ENCODE results near the gene TLE1. TPM values are rescaled to one million over a fixed set of nuclear protein-coding genes. Genes with fewer than 3 reads are reported as not detected.
A peak's percentile ranks its signal among the peaks of the same experiment; 100 is the strongest.

The TLE1 gene
- total RNA-seq, 1 donor from 2014 or later: 32.2 TPM

DNA sequence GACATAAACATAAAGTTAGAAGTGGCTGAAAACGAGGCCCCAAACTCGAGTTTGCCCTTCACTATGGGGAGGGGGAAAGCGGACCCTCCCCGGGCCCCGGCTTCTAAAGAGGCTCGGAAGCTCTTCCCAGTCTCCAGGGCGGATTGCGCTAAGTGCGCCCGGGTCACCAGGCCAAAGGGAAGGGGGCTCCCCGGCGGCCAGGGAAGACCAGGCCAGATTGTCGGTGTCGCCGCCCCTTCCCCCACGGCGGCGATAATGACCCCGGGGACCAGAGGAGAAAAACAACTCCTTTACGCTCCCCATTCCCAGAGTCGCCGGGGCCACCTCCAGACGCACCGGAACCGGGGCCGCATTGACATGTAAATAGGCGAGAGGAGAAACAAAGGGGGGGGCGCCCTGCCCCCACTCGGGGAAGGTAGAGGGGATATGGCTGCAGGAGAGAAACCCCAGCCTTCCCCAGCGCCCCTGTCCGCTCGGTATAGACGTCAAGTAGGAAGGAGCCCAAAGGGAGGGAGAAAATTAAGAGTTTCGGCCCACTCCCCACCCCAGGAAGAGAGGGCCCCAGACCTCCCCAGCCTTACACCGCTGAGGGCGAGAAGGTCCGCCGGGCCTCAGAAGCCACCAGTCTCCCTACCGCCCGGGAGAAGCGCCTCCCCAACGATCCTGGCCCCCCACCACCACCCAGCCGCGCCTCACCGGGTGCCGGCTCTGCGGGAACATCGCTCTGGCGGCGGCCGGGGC, 1.7 kb downstream of the TLE1 start:
- DNase-seq (ENCODE audit: low spot score in 2 of 2): peak in 1 of 2 donors; percentile 25
- no peak for FAIRE-seq

DNA sequence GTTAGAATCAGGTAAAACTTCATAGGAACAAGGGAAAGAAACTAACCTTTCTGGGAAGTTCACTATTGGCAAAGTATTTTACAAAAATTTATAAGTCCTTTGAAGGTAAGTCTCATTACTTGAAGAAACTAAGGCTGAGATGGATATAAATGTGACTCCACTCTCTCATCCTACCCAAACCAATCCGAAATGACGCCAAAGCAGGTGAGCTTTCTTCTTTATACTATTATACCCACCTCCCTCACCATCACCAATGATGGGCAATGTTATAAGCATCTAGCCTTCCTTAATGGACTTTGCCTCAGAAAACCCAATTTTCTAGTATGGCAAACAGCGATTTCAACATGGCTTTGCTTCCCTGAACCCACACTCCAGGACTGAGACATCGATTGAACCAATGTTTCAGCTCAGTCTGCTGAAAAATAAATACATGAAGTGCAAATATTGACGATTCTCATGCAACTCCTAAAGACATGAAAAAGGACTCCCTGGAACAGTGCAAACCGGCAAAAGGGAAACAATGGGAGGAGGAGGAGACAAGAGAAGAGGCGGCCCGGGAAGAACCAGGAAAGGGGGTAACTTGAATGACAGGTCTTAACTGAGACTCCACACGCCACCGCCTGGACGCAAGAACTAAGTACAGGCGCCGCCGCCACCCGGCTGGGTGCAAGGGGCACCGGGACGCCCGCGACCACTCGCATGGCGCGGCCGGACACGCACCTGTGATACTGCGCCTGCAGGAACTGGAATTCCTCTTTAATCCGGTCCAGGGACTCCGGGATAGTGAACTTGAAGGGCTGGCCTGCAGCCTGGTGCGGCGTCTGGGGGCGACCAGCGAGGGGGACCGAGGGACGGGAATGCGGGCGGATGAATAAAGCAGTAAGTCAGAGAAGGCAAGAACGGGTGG, 2.5 kb downstream of the TLE1 start:
- FAIRE-seq (no peak), DNase-seq (ENCODE audit: low spot score in 2 of 2) (peak; percentile 58 to 63)

DNA sequence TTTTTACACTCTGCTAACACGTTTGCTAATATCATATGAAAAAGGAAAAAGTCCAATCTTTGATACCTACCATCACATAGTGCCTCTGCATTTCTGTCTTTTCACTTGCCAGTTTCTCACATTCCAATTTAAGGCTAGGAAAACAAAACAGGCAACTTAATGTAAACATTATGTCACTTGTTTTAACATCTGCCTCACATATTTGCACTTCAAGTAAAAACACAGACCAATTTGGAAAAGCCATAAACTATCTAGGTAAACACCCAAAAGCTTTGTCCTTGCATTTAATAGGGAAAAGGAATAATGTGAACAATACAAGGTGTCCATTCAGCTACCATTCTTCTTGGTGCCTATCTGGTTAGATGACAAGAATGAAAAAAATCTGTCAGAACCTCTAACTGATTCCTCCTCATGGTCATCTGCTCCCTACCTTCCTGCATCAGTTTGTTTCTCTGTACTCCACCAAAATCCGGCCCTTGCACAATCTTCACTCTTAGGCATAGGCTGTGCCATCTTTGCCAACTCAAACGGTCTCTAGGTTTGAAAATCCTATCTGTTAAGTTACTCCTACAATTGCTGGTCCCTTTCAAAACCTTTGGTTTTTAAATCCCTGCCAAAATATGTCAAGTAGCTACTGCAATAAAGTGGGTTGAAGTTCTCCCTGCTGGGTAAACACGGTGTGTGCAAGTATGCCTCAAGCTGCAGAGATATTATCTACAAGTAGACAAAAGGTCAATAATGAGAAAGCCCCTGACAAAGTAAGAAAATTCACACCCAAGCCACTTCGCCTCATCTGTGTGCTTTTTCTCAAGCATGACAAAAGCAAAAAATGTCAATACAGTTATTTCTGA, 3.4 kb downstream of the TLE1 start:
- DNase-seq (ENCODE audit: low spot score in 2 of 2) (no peak), FAIRE-seq (no peak)

DNA sequence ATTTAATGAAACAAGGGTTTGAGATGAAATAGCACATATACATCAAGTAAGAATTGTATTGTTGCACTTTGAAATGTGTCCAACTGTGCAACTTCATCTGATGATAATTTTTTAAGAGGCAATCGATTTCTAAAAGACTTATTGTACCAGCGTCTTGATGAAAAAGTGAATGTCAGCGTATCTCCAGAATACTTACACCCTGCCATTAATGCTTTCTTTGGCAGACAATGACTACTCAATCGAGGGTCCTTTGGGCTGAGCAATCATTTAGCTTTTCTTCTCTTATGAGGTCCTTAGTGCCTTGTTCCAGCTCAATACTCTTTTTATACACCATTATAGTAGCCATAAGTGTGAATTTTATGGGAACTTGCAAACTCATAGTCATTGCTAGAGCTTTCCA, 4.7 kb downstream of the TLE1 start:
- FAIRE-seq (no peak), DNase-seq (ENCODE audit: low spot score in 2 of 2) (no peak)

GRCh38 chr9:81683704-81684103, 5.6 kb downstream of the TLE1 start:
- DNase-seq (ENCODE audit: low spot score in 2 of 2) (no peak), FAIRE-seq (no peak)

- FAIRE-seq (no peak), DNase-seq (ENCODE audit: low spot score in 2 of 2) (no peak)
Measured at GRCh38 chr9:81683238-81683637, 6.1 kb downstream of the TLE1 start.

DNA sequence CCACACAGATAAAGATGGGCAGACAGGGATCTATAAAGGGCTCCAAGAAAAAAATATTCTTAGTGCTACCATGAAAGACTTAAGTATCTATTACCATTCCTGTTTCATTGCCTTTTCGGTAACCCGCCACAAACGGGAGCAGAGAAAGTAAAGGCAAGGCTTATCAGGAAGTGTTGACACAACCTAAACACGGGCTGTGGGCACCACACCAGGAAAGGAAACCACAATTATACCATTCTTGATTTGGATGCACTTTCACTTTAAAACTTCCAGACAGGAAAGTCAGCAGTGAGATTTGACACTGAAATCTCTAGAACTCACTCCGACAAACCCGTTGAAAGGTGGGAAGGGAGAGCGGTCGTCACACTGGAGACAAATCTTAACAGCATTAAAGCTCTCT, 6.5 kb downstream of the TLE1 start:
- DNase-seq (ENCODE audit: low spot score in 2 of 2) (no peak), FAIRE-seq (no peak)

- FAIRE-seq: no peak
Measured at GRCh38 chr9:81682177-81682576, 7.2 kb downstream of the TLE1 start.

DNA sequence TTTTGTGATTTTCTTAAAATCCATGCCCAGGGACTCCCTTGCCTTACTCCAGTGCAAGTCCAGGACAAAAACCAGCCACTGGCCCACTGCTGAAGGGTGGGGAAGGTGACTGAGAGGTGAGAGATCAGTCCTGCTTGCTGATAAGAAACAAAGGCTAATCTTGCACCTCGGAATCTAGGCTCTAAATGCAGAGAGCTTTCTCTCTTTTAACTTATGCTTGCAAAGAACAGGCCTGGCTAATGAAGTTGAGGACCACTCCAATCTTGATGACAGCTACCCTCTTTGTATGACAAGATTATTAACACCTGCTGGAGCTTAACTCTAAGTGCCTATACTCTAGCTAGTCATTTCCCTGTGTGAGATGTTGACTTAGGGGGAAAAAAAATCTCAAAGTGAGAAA, 8.8 kb downstream of the TLE1 start:
- FAIRE-seq: no peak
- no peak for DNase-seq (ENCODE audit: low spot score in 2 of 2)

More at GRCh38 chr9:81682177-81682576, 7.2 kb downstream of the TLE1 start:
- no peak for DNase-seq (ENCODE audit: low spot score in 2 of 2)

DNA sequence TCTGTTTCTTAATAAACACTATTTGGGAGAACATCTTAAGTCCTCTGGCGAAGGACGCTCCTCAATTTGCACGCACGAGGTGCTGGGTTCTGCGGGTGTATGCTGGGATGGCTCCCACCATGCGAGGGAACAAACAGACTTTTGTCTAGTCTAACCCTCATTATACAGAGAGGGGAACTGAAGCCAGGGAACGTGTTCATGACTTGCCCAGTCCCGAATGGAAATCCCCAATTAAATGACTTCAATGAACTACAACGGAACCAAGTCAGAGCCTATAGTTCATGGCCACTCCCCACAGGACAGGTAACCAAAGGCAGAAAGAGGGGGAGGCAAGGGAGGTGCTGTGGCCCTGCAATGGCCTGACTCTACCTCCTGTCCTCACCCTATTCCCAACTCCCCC, 9.3 kb downstream of the TLE1 start:
- no peak for DNase-seq (ENCODE audit: low spot score in 2 of 2)
- FAIRE-seq: no peak

GRCh38 chr9:81678088-81678487, 11.3 kb downstream of the TLE1 start:
- FAIRE-seq: no peak

DNA sequence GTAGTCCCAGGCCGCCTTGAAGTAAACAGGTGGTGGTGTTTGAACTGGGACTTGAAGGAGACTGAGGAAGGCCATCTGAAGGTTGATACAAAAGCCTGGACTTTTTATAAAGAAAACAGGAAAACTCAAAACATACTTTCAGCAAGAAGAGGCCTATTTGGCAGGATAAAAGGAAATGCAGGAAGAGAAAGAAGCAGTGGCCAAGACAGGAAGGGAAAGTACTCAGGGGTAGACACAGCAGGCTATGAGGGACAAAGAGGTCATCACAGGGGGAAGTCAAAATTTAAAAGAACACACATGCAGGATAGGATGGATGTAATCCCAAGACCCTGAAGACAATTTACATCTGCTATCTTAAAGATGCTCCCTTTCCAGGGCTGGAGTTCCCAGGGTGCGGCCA, 13.0 kb downstream of the TLE1 start:
- FAIRE-seq: no peak
- DNase-seq (ENCODE audit: low spot score in 2 of 2): no peak

More at GRCh38 chr9:81678088-81678487, 11.3 kb downstream of the TLE1 start:
- no peak for DNase-seq (ENCODE audit: low spot score in 2 of 2)

- FAIRE-seq: no peak
Measured at GRCh38 chr9:81673310-81673709, 16.0 kb downstream of the TLE1 start.

GRCh38 chr9:81671880-81672280, 17.5 kb downstream of the TLE1 start:
- DNase-seq (ENCODE audit: low spot score in 2 of 2): peak in 1 of 2 donors; percentile 38
- FAIRE-seq: no peak

More at GRCh38 chr9:81673310-81673709, 16.0 kb downstream of the TLE1 start:
- DNase-seq (ENCODE audit: low spot score in 2 of 2): no peak

DNA sequence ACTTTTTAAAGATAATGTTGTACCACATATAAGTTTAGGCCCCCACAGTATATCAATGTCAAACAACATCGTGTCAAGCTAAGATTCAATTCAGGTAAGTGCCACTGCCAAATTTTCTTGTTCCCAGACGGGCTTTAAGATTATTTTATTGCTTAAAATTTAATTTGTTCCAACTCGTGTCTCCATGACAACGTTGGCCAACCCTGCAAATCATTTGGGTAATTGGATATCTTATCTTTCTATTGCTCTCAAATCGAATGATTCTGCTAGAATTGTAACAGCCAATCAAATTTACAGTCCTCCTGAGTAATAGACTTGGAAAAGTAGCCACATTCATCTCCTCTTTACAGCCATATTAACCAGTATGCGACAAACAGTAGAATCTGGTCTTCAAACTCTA, 19.5 kb downstream of the TLE1 start:
- FAIRE-seq (no peak), DNase-seq (ENCODE audit: low spot score in 2 of 2) (no peak)

DNA sequence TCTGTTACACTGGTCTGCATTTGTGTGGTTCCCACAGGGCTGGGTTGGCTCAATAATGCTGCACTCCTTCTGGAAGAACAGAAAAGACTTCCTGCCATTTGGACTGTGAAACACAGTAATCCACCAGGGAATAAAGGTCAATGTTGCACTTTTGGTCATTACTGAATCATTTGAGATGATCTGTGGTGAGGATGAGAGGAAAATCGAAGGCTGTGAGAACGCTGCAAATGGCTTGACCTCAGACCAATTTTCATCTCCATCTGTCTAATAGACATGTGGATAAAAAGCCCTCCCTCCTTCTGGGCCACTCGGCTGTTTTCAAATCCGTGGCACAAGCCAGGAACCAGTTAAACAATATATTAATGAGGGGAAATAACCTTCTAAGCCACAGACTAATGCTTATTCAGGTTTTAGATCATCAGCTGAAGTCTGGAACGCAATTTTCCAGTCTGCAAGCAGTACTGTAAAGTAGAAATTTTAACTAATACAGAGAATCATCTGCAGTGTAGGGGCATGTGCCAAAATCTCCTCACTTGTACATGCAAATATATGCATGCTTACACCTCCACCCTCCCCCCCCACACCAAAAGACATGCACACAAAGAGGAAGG, 20.2 kb downstream of the TLE1 start:
- no peak for DNase-seq (ENCODE audit: low spot score in 2 of 2)

DNA sequence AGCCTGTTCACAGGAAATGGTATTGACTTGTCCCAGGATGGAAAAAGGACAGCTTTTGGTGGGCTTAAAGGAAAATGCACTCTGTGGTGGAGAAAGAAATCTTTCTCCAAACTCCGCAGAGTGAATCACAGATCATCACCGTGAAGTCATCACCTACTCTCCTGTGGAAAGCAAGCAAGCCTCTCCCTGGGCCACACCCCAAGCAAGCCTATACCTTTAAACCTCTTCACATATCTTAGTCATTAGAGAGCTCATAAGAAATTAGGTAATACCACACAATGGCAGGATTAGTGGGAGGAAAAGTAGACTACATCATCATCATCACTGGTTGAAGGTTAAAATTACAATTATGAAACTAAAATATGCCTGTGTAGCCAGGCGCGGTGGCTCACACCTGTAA, 23.2 kb downstream of the TLE1 start:
- FAIRE-seq (no peak), DNase-seq (ENCODE audit: low spot score in 2 of 2) (no peak)

More for the DNA sequence above, 20.2 kb downstream of the TLE1 start:
- FAIRE-seq: no peak

GRCh38 chr9:81665322-81665871, 23.9 kb downstream of the TLE1 start:
- FAIRE-seq (no peak), DNase-seq (ENCODE audit: low spot score in 2 of 2) (no peak)

DNA sequence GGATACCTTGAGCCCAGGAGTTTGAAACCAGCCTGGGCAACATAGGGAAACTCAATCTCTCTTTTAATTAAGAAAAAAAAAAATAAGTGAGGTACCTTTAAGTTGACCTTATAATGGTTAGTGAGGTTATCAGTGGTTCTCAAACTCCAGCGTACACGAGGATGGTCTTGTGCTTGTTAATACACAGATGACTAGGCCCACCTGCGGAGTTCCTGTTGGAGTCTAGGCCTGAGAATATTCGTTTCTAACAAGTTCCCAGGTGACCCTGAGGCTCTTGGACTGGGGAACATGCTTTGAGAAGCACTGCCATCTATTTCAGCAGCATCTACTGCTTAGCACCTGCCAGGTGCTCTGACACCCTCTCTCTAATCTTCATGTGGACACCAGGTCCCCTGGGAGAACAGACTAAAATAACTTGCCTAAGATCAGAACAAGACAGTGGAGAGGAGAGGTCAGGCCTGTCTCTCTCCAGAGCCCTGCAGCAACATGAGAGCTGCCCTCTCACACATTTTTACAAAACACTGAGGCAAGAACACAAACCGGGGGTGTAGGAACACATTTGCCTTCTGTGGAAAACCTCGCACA, 24.6 kb downstream of the TLE1 start:
- no peak for FAIRE-seq

GRCh38 chr9:81661339-81661738, 28.0 kb downstream of the TLE1 start:
- FAIRE-seq (no peak), DNase-seq (ENCODE audit: low spot score in 2 of 2) (no peak)

More for the DNA sequence above, 24.6 kb downstream of the TLE1 start:
- DNase-seq (ENCODE audit: low spot score in 2 of 2): no peak

Measured in frontal cortex (tissue), 4 donors.